Esophagus squamous epithelium (tissue), 5 donors: ENCODE results near the gene KLF16. TPM values are rescaled to one million over a fixed set of nuclear protein-coding genes. Genes with fewer than 3 reads are reported as not detected.

Experiments used
- DNase-seq: peaks from one replicate; lab custom pipeline; 2025; lab: John Stamatoyannopoulos, UW
- H3K27ac ChIP-seq, 4 donors: fragments of 200-600 bp; sonication (generic); one replicate each; pipeline ENCODE4 v1.5.1; 2016 to 2019; ENCODE audit warnings: mild to moderate bottlenecking in 1 of 4
- H3K27me3 ChIP-seq, 4 donors: fragments of 200-600 bp; sonication (generic); 1 replicate in 3 of 4; 2 replicates in 1 of 4; pipeline versions ENCODE4 v1.5.1 to v1.6.0; 2017 to 2021; ENCODE audit warnings: antibody characterized with exemption in 1 of 4
- H3K36me3 ChIP-seq, 3 donors: fragments of 200-600 bp; sonication (generic); one replicate each; pipeline ENCODE4 v1.5.1; 2016 to 2019
- H3K4me1 ChIP-seq, 3 donors: fragments of 200-600 bp; sonication (generic); one replicate each; pipeline ENCODE4 v1.5.1; 2017 to 2019
- H3K4me3 ChIP-seq, 4 donors: fragments of 200-600 bp; sonication (generic); 1 replicate in 3 of 4; 2 replicates in 1 of 4; pipeline ENCODE4 v1.5.1; 2016 to 2019; ENCODE audit warnings: mild to moderate bottlenecking in 2 of 4, moderate library complexity in 1 of 4
- H3K9me3 ChIP-seq, 3 donors: fragments of 200-600 bp; sonication (generic); one replicate each; pipeline ENCODE4 v1.5.1; 2016 to 2019
- CTCF ChIP-seq, 6 experiments: fragments of 450-650 bp in 4 of 6; fragments of 200-600 bp in 2 of 6; sonication (generic) in 2 of 6; IDR thresholded peaks; one replicate each; pipeline ENCODE4 v1.5.1; 2016 to 2019; ENCODE audit warnings: antibody characterized with exemption in 6 of 6, mild to moderate bottlenecking in 4 of 6, moderate library complexity in 4 of 6
- POLR2A ChIP-seq, 4 donors: fragments of 450-650 bp; IDR thresholded peaks; one replicate each; pipeline ENCODE4 v1.6.1; 2017; ENCODE audit warnings: antibody characterized with exemption in 4 of 4, mild to moderate bottlenecking in 4 of 4, moderate library complexity in 3 of 4
- WGBS, 2 donors: methylation state at CpG; one replicate each; pipeline ENCODE4 v1.1.5; 2018; 5-methylcytosine and 5-hydroxymethylcytosine counted together
- intact Hi-C: fragments of 100-400 bp; cut with DNase I; formaldehyde crosslinking; loops from one replicate; pipeline ENCODE4 v1.15.0; 2022
- total RNA-seq, 4 donors: library from RNA; depleted of rRNA; stranded (reverse); fragments of >200 nt; gene quantifications; one replicate each; pipeline ENCODE4 v1.1.0, GENCODE V29; 2016
- donor health status: DM: yes; HTN: yes; CAD: no.

KLF16 gene
- total RNA-seq, 4 donors from 2014 or later: 8.3 to 13.5 (median 9.1) TPM

GRCh38 chr19:1812426-1813191 lies 50.8 kb downstream of the KLF16 start:
- H3K27ac ChIP-seq: peak overlapping the region; percentile 80 to 89 (median 84)
- WGBS, 2 donors: 0 to 1% methylated on average over 33 to 38 of the region's 47 CpGs
- peak; percentile 83 for DNase-seq
- H3K27me3 ChIP-seq: no peaks in the 10 kb centered on the region
- H3K4me3 ChIP-seq: peak overlapping the region; percentile 30 to 65 (median 57)
- H3K4me1 ChIP-seq: peaks cover 18 to 55% (median 25%) of the 10 kb centered on the region in 3 donors
- H3K36me3 ChIP-seq: peaks cover 21 to 33% (median 25%) of the 10 kb centered on the region in 3 donors
- TF ChIP-seq POLR2A (IDR thresholded peaks at IDR 0.05) (peak in 1 of 4 donors; percentile 24), CTCF (IDR thresholded peaks at IDR 0.05) (peak in 5 of 6 experiments; percentile 10 to 69 (median 42))
- no peaks in the 10 kb centered on the region for H3K9me3 ChIP-seq
- intact Hi-C loops: no loop called here

- peak in 2 of 6 experiments; percentile 9 to 27 for TF ChIP-seq CTCF (IDR thresholded peaks at IDR 0.05)
- no peak for TF ChIP-seq POLR2A (IDR thresholded peaks at IDR 0.05)
- Histone ChIP-seq H3K27me3 (no peaks in the 10 kb centered on the region), H3K4me1 (peaks cover 18 to 60% (median 25%) of the 10 kb centered on the region in 3 donors), H3K4me3 (peak within 1 kb of the TSS; percentile 30 to 65 (median 57)), H3K9me3 (no peaks in the 10 kb centered on the region), H3K27ac (peak within 1 kb of the TSS; percentile 80 to 89 (median 84)), H3K36me3 (peaks cover 16 to 27% (median 19%) of the 10 kb centered on the region in 3 donors)
- 0 to 4% methylated on average over 4 to 7 of the region's 48 CpGs for WGBS, 2 donors
- intact Hi-C loops: no loop called here
- no peak for DNase-seq
Measured at GRCh38 chr19:1811942-1812425, 51.4 kb downstream of the KLF16 start, which contains the start of gene ATP8B3. Gene ATP8B3 (minus strand): TSS chr19:1812276. CDS start chr19:1811736, 540 bp downstream.

GRCh38 chr19:1811472-1811894 lies 51.9 kb downstream of the KLF16 start:
- H3K27ac ChIP-seq: peak overlapping the region; percentile 80 to 89 (median 84)
- intact Hi-C loops: no loop called here
- peak overlapping the region; percentile 30 to 65 (median 57) for H3K4me3 ChIP-seq
- DNase-seq: no peak
- 4 to 20% methylated on average over 2 to 5 of the region's 13 CpGs for WGBS, 2 donors
- H3K4me1 ChIP-seq: peaks cover 18 to 60% (median 25%) of the 10 kb centered on the region in 3 donors
- peaks cover 11 to 22% (median 14%) of the 10 kb centered on the region in 3 donors for H3K36me3 ChIP-seq
- no peak for TF ChIP-seq POLR2A (IDR thresholded peaks at IDR 0.05)
- no peak for TF ChIP-seq CTCF (IDR thresholded peaks at IDR 0.05)
- H3K27me3 ChIP-seq: no peaks in the 10 kb centered on the region
- H3K9me3 ChIP-seq: no peaks in the 10 kb centered on the region

GRCh38 chr19:1810439-1811160 lies 52.8 kb downstream of the KLF16 start:
- peaks cover 2 to 13% (median 5%) of the 10 kb centered on the region in 3 donors for H3K36me3 ChIP-seq
- no peak for DNase-seq
- TF ChIP-seq CTCF (IDR thresholded peaks at IDR 0.05) (no peak), POLR2A (IDR thresholded peaks at IDR 0.05) (no peak)
- H3K4me3 ChIP-seq: no peak overlapping the region
- 84 to 88% methylated on average over 9 of the region's 19 CpGs for WGBS, 2 donors
- H3K4me1 ChIP-seq: peaks cover 18 to 60% (median 25%) of the 10 kb centered on the region in 3 donors
- H3K9me3 ChIP-seq: no peaks in the 10 kb centered on the region
- H3K27me3 ChIP-seq: no peaks in the 10 kb centered on the region
- peak overlapping the region in 2 of 4 donors; percentile 28 to 82 for H3K27ac ChIP-seq
- intact Hi-C loops: no loop called here
